HEK293 (cell line): ENCODE results near the gene AKAP8L.

Source experiments
- CTCF ChIP-seq: fragments of 450-650 bp; formaldehyde crosslinking; IDR thresholded peaks from 2 replicates; pipeline ENCODE4 v1.5.1; 2016; ENCODE audit warnings: missing biosample characterization, missing genetic modification characterization
- KLF10 ChIP-seq: fragments of 450-650 bp; IDR thresholded peaks from 2 replicates; pipeline ENCODE4 v1.5.1; 2018; ENCODE audit warnings: missing biosample characterization, mild to moderate bottlenecking, missing genetic modification characterization
- PBX3 ChIP-seq: sonication (generic); formaldehyde crosslinking; IDR thresholded peaks from 2 replicates; pipeline ENCODE4 v1.8.1; 2022; ENCODE audit warnings: mild to moderate bottlenecking, moderate library complexity, missing genetic modification reagents
- PRDM1 ChIP-seq: fragments of 450-650 bp; formaldehyde crosslinking; IDR thresholded peaks from 2 replicates; pipeline ENCODE4; 2016; ENCODE audit warnings: missing biosample characterization, missing genetic modification characterization
- REST ChIP-seq: fragments of 450-650 bp; formaldehyde crosslinking; IDR thresholded peaks from 2 replicates; pipeline ENCODE4 v1.5.1; 2016; ENCODE audit warnings: missing biosample characterization, missing genetic modification characterization
- YY1 ChIP-seq: fragments of 450-650 bp; formaldehyde crosslinking; IDR thresholded peaks from 2 replicates; pipeline ENCODE4 v1.5.1; 2018; ENCODE audit warnings: missing biosample characterization, missing genetic modification characterization
- ZNF18 ChIP-seq: fragments of 450-650 bp; formaldehyde crosslinking; IDR thresholded peaks from 2 replicates; pipeline ENCODE4 v1.5.1; 2016; ENCODE audit warnings: missing biosample characterization, missing genetic modification characterization
- ZNF239 ChIP-seq: fragments of 450-650 bp; formaldehyde crosslinking; IDR thresholded peaks from 2 replicates; pipeline ENCODE4 v1.5.1; 2016; ENCODE audit warnings: missing biosample characterization, missing genetic modification characterization
- ZNF274 ChIP-seq, 2 experiments: fragments of 200-500 bp in 1 of 2; fragments of 450-650 bp in 1 of 2; sonication (Bioruptor generic) in 1 of 2; formaldehyde crosslinking in 1 of 2; IDR thresholded peaks; 2 replicates each; pipeline versions ENCODE4 v1.5.1 to v1.6.1; 2014 to 2016; ENCODE audit warnings: borderline replicate concordance in 1 of 2, inconsistent platforms in 1 of 2, low read length in 1 of 2, missing biosample characterization in 1 of 2, missing genetic modification characterization in 1 of 2
- ZNF292 ChIP-seq: fragments of 450-650 bp; formaldehyde crosslinking; IDR thresholded peaks from 2 replicates; pipeline ENCODE4 v1.5.1; 2016; ENCODE audit warnings: low read depth, missing biosample characterization, missing genetic modification characterization, borderline replicate concordance
- ZNF335 ChIP-seq: fragments of 450-650 bp; formaldehyde crosslinking; conservative IDR thresholded peaks from 2 replicates; pipeline ENCODE4 v1.5.1; 2016; ENCODE audit warnings: missing biosample characterization, missing genetic modification characterization
- ZNF341 ChIP-seq: fragments of 450-650 bp; formaldehyde crosslinking; IDR thresholded peaks from 2 replicates; pipeline ENCODE4; 2016; ENCODE audit warnings: low read depth, missing biosample characterization, missing genetic modification characterization
- ZNF654 ChIP-seq: fragments of 450-650 bp; formaldehyde crosslinking; IDR thresholded peaks from 2 replicates; pipeline ENCODE4 v1.5.1; 2016; ENCODE audit warnings: low read depth, missing biosample characterization, missing genetic modification characterization
- ZNF785 ChIP-seq: fragments of 450-650 bp; formaldehyde crosslinking; IDR thresholded peaks from 2 replicates; pipeline ENCODE4 v1.5.1; 2016; ENCODE audit warnings: missing biosample characterization, missing genetic modification characterization

- TF ChIP-seq CTCF (tag by site-specific recombination) (no peak), KLF10 (no peak), PBX3 (CRISPR knock-in tag) (no peak), ZNF239 (tag by site-specific recombination) (no peak), ZNF654 (tag by site-specific recombination) (no peak), ZNF274 (IDR thresholded peaks at IDR 0.05; ENCODE audit: low read length) (no peak), ZNF274 (tag by site-specific recombination; IDR thresholded peaks at IDR 0.05; ENCODE audit: borderline replicate concordance) (no peak), ZNF341 (tag by site-specific recombination) (no peak), PRDM1 (tag by site-specific recombination) (no peak), REST (tag by site-specific recombination) (no peak), ZNF18 (tag by site-specific recombination) (no peak), ZNF292 (tag by site-specific recombination) (no peak), ZNF785 (no peak), YY1 (tag by site-specific recombination) (no peak), ZNF335 (tag by site-specific recombination) (no peak)
Measured at GRCh38 chr19:15396436-15396835, 22.4 kb downstream of the AKAP8L start.
